NCI-H748 treated with DMSO at 0.1 percent for 48 hours (cell line): Measurements from ENCODE around the gene TPSG1.

Experiments
- DNase-seq: peaks from one replicate; lab custom pipeline; 2025; lab: John Stamatoyannopoulos, UW

Gene TPSG1

GRCh38 chr16:1176280-1176897 lies 48.7 kb downstream of the TPSG1 start:
- no peak for DNase-seq

- no peak for DNase-seq
Measured at GRCh38 chr16:1175566-1176279, 49.3 kb downstream of the TPSG1 start.

GRCh38 chr16:1174477-1175357 lies 50.4 kb downstream of the TPSG1 start:
- DNase-seq, result no peak

- DNase-seq, result no peak
Measured at GRCh38 chr16:1173788-1174451, 51.1 kb downstream of the TPSG1 start.

GRCh38 chr16:1172651-1173050 lies 52.4 kb downstream of the TPSG1 start:
- DNase-seq, result no peak

- no peak for DNase-seq
Measured at GRCh38 chr16:1171854-1172428, 53.1 kb downstream of the TPSG1 start.
